ENCODE measurements around the gene MMEL1.
"Not testable (repeated sequence)": the region's sequence is repeated elsewhere in the genome, so short reads cannot be mapped to it uniquely, and the experiment has no call there.

Gene MMEL1

GRCh38 chr1:2575801-2576663 is 56.8 kb downstream of the MMEL1 start:
- no peak for DNase-seq (ENCODE audit: low read depth in 2 of 3, low spot score in 1 of 3)

- DNase-seq (ENCODE audit: low read depth in 2 of 3, low spot score in 1 of 3) = no peak
Measured at GRCh38 chr1:2574350-2574749, 58.5 kb downstream of the MMEL1 start.

- DNase-seq (ENCODE audit: low read depth in 2 of 3, low spot score in 1 of 3) = no peak
Measured at GRCh38 chr1:2573250-2573920, 59.4 kb downstream of the MMEL1 start.

GRCh38 chr1:2571348-2571747 is 61.5 kb downstream of the MMEL1 start:
- DNase-seq (ENCODE audit: low read depth in 2 of 3, low spot score in 1 of 3) = no peak

- no peak for DNase-seq (ENCODE audit: low read depth in 2 of 3, low spot score in 1 of 3)
Measured at GRCh38 chr1:2570332-2570731, 62.5 kb downstream of the MMEL1 start.

GRCh38 chr1:2569703-2570102 is 63.1 kb downstream of the MMEL1 start:
- DNase-seq (ENCODE audit: low read depth in 2 of 3, low spot score in 1 of 3) = not testable (repeated sequence)

- no peak for DNase-seq (ENCODE audit: low read depth in 2 of 3, low spot score in 1 of 3)
Measured at GRCh38 chr1:2569060-2569459, 63.8 kb downstream of the MMEL1 start.

- DNase-seq (ENCODE audit: low read depth in 2 of 3, low spot score in 1 of 3) = not testable (repeated sequence)
Measured at GRCh38 chr1:2568187-2568816, 64.5 kb downstream of the MMEL1 start.

GRCh38 chr1:2567083-2567679 is 65.6 kb downstream of the MMEL1 start:
- DNase-seq (ENCODE audit: low read depth in 2 of 3, low spot score in 1 of 3) = no peak

GRCh38 chr1:2566101-2567045 is 66.4 kb downstream of the MMEL1 start:
- no peak for DNase-seq (ENCODE audit: low read depth in 2 of 3, low spot score in 1 of 3)

- no peak for DNase-seq (ENCODE audit: low read depth in 2 of 3, low spot score in 1 of 3)
Measured at GRCh38 chr1:2564815-2565374, 67.9 kb downstream of the MMEL1 start.

- no peak for DNase-seq (ENCODE audit: low read depth in 2 of 3, low spot score in 1 of 3)
Measured at GRCh38 chr1:2564006-2564814, 68.6 kb downstream of the MMEL1 start.

GRCh38 chr1:2563205-2563604 is 69.6 kb downstream of the MMEL1 start:
- DNase-seq (ENCODE audit: low read depth in 2 of 3, low spot score in 1 of 3) = no peak

GRCh38 chr1:2561898-2562895 is 70.6 kb downstream of the MMEL1 start:
- DNase-seq (ENCODE audit: low read depth in 2 of 3, low spot score in 1 of 3) = no peak

GRCh38 chr1:2561446-2561845 is 71.4 kb downstream of the MMEL1 start:
- DNase-seq (ENCODE audit: low read depth in 2 of 3, low spot score in 1 of 3) = no peak

- no peak for DNase-seq (ENCODE audit: low read depth in 2 of 3, low spot score in 1 of 3)
Measured at GRCh38 chr1:2560299-2561073, 72.3 kb downstream of the MMEL1 start.

- DNase-seq (ENCODE audit: low read depth in 2 of 3, low spot score in 1 of 3) = no peak
Measured at GRCh38 chr1:2559509-2560298, 73.1 kb downstream of the MMEL1 start.
